Islet of Langerhans (tissue), 1 donor: Measurements from ENCODE around the gene MEGF9.

Source experiments
- FAIRE-seq: peaks from one replicate; lab custom pipeline; 2011; peaks lifted over from hg19 to GRCh38; lab: Jason Lieb, UNC

Gene MEGF9

DNA sequence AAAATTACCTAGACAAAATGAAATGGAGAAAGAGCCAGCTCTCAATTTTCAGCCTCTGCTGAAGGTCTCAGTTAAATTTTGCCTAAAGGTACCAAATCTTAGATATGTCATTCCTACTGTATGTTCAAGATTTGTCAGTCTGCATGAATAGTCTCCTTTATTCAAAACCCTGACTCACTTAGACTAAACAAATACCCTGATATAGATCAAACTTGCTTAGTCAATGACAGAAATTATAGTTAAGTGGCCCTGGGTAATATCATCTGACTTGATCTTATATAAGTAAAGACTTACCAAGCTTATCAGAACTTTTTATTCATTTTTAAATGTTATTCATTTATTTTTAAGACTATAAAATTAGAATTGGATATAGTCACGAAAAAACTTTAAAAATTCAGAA, 12.2 kb downstream of the MEGF9 start:
- peak; percentile 49 for FAIRE-seq

DNA sequence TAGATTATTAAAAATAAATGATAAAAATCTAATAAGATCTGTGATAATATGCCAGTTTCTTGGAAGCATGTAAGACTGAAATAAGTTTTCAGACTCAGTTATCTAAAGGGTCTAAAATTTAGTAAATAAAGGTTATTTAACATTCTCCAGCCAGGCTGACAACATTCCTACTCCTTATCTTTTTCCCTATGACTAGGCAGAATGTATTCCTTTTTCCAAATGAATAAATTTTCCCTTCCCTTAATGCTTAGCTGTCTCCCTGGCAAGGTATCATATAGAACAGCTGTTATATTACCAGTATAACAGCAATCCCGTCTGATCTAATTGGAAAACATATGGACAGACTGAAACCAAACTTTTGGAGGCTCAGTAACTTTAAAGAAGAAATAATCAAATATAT, 13.0 kb downstream of the MEGF9 start:
- no peak for FAIRE-seq

DNA sequence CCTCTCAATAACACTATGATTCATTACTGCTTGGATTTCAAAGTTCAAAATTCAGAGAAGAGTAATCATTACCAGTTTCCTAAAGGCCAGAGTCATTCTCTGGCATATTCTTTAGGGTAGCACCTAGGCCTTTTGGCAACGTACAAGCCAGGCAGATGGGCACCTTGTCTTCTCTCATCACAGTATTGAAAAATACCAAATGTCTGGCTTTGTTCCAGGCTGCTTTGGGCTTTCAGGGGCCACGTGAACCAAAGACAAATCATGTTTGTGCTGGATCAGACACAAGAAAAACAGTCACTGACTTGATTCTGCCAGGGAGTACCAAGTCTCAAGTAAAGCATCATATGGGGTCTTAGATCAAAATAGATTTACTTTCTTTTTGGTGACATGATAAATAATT, 15.5 kb downstream of the MEGF9 start:
- FAIRE-seq, result no peak

DNA sequence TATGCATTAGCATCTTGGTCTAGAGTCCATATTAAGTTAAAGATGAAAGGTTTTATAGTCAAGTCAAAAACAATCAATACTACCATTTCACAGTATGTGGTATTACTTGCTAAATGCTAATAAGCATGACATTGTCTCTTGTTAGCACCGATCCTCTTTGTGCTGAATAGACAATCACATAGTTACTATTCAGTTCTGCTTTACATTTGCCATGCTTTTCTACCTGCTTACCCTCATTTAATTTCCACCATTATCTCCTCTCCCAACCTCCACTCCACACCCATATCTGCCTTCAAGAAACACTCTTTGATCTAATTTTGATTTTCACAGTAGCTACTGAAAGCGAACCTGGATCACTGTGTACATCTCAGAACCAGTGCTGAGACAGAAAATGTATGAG, 16.8 kb downstream of the MEGF9 start:
- no peak for FAIRE-seq

DNA sequence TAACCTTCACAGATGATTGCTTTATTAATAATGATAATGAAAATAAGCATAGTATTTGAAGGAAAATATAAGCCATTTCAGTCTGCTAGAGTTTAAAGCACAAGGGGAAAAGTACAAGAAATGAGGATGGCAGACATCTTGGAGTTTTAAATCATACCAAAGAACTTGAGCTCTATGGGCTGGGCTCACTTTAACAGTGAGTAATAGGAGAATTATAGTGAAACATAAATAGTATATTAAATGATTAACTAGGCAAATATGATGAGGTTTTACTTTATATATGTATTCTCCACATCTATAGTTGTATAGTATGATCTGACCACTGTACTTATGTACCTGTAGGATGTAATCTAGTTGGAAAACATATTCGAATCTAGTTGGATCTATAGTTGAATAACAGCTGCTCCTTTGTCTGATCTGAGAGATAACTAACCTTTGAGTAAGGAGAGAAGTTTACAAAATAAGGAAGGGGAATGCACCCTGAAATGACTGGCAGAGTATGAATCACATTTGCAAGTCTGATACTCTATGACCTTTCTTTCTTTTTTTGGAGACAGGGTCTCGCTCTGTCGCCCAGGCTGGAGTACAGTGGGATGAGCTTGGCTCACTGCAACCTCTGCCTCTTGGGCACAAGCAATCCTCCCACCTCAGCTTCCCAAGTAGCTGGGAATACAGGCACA, 17.6 kb downstream of the MEGF9 start:
- no peak for FAIRE-seq

DNA sequence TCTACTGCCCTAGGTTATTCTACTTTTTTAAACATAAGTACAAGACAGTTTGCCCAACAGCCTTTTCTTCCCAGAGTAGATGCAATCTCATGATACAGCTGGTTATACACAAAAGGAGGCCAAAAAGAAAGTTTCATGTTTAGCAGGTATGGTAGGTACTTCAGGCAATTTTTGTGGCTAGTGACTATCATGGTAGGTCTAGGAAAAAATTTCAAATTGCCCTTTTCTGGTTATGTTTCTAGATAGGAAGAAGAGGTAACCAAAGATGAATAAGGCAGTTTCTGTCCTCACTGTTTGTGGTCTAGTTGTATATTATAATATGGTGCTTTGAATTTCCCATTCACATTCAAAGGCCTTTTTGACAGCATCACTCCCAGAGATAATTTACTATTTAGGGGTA, 19.7 kb downstream of the MEGF9 start:
- no peak for FAIRE-seq

DNA sequence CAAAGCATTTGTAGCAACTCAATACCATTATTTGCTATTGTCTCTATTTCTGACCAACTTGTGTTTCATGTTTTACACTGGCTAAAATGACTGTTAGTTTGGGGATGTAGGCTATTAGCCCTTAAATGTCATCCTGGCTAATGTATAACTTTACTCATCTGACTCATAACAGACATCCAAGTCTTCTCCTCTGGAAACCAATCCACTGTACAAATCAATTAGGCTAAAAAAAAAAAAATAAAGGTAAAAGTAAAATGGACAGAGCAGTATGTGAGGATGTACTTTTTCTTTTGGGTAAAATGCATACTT, 20.6 kb downstream of the MEGF9 start:
- FAIRE-seq, result peak; percentile 89

DNA sequence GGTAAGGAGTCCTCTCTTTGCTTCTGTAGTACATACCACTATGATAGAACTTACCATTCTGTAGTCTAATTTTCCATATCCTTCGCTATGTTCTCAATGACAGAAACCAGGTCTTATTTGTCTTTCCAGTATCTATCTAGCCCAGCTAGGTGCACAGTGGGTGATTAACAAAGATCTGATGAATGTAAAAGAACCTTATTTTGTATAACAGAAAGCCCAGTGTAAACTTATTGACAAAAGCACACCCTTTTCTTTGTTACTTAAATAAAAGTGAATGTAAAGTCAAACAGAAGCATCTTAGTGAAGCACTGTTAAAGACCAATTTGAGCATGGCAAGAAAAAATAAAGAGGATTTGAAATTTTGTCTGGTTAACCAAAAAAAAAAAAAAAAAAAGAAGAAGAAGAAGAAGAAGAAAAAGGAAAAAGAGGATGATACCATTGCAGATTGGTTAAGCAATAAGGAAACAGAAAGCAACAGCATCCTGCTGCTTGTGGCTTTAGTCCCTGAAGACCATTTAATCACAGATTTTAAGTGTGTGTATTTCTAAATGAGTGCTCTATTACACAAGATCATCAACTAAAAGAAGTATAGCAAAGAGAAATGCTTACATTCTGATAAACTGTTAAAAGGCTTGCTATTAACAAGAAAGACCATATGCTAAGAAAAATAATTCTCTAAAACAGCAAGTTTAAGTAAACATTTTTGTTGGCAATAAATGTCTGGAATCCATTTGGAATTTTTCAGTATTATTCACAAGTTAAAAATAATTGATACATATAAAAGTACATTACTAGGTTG, 21.2 kb downstream of the MEGF9 start:
- FAIRE-seq, result no peak

DNA sequence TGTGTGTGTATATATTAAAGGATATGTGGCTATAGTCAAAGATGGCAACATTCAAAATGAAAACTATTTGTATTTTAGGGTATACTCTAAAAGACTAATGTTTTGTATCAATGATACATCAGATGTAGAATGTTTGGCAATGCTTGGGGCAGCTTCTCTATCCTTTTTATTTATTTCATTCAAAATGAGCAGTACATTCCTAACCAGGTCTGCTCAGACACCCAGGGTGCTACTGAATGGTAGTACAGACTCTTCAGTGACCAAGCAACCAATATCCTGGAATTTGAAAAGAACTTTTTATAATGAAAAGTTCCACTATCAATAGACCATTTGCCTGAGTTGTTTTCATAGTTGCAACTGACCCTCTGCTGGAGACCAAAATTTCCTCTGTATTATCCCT, 23.9 kb downstream of the MEGF9 start:
- no peak for FAIRE-seq

DNA sequence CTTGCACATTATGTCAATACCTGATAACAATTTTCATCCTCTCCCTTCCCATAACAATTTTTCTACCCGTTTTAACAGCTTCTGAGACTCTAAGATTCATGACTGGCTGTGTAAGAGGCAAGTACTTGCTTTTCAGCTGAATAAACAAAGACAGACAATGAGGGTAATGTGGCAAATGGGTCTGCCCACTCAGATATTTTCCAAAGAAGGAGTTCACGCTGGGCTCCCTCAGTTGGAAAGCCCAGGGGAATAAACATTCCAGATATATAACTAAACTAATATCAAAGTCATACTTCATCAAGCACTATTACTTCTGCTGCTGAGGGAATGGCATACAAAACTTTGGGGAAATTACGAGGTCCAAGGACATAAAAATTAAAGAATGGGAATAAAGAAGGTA, 24.4 kb downstream of the MEGF9 start:
- FAIRE-seq, result peak; percentile 17

DNA sequence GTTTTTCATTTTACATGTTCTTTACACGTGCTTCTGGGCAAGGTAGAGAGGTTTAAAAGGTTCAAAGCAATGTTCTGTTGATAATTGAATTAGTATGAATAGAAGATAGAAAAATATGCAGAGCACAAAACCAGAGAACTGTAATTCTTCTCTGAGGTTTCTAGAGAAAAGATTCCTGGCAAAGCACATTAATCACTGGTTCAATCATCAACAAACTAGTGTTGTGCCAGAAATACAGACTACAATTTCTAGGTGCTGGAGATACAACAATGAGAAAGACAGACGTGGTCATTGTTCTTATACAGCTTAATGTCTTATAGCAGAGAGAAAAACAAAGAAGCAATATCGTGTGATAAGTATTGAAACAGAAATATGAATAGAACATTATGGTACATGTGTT, 25.5 kb downstream of the MEGF9 start:
- peak; percentile 17 for FAIRE-seq

DNA sequence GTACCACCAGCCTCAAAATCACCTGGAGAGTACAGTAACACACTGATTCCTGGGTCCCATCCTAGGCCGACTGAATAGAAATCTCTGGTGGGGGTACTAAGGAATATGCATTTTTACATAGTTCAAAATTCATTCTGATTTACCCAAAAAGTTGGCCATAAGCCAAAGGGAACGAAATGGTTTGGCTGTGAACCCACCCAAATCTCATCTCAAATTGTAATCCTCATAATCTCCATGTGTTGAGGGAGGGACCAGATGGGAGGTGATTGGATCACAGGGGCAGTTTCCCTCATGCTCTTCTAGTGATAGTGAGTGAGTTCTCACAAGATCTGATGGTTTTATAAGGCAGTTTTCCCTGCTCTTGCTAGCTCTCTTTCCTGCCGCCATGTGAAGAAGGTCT, 31.1 kb downstream of the MEGF9 start:
- no peak for FAIRE-seq

DNA sequence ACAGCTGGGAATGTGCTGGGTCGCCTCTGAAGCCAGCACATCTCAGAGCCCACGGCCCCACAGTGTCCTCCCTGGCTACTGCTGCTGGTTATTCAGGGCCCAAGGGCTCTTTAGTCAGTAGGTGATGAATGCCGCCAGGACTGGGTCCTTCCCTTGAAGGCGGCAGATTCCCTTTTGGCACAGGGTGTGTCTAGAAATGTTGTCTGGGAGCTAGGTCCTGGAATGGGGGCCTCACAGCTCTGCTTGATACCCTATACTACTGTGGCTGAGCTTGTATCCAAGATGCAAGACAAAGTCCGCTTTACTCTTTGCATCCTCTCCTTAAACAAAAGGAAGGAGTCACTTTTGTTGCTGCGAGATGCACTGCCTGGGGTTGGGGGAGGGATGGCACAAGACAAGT, 33.1 kb downstream of the MEGF9 start:
- no peak for FAIRE-seq

DNA sequence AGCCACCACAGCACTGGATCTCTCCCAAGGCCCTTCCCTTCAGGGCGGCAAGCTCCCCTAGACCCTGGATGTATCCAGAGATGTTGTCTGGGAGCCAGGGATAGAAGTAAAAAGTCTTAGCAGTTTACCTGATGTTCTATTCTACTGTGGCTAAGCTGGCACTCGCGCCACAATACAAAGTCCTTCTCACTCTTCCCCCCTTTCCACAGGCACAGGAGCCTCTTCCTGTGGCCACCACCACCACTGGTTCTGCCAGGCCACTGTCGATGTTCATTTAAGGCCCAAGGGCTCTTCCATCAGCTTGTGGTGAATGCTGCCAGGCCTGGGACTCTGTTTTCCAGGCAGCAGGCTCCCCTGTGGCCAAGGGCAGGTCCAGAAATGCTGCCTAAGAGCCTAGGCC, 33.7 kb downstream of the MEGF9 start:
- FAIRE-seq, result no peak

DNA sequence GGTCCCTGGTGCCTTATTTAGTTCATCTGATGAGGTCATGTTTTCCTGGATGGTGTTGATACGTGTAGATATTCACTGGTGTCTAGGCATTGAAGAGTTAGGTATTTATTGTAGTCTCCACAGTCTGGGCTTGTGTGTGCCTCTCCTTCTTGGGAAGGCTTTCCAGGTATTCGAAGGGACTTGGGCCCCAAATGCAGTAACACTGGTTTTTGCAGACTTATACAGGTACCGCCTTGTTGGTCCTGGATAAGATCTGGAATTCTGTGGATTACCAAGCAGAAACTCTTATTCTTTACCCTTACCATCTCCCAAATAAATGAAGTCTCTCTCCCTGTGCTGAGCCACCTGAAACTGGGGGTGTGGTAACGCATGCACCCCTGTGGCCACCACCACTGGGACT, 34.1 kb downstream of the MEGF9 start:
- FAIRE-seq, result no peak

DNA sequence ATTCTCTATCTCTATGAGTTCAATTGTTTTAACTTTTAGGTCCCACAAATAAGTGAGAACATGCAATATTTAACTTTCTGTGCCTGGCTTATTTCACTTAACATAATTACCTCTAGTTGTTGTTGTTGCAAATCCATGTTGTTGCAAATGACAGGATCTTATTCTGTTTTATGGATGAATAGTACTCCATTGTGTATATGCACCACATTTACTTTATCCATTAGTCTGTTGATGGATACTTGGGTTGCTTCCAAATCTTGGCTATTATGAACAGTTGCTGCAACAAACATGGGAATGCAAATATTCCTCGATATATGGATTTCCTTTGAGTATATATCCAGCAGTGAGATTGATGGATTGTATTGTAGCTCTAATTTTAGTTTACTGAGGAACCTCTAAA, 36.3 kb downstream of the MEGF9 start:
- no peak for FAIRE-seq

DNA sequence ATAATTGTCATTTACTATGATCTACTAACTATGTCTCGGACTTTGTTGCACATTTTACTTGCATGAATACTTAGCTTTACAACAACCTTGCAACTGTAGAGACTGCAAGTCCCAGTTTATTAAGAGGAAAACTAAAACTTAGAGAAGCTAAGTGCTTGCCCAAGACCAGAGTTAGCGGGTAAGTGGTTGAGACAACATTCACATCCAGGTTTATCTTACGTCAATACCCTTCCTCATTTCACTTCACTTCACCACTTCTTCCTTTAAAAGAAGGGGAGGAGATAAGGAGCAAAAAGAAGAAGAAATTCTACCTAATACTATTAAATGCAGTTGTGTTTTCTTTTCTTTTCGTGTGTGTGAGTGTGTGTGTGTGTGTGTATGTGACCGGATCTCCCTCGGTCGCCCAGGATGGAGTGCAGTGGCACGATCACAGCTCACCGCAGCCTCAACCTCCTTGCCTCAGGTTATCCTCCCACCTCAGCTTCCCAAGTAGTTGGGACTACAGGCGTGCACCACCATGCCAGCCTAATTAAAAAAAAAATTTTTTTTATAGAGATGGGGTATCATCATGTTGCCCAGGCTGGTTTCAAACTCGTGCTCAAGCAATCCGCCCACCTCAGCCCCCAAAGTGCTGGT, 37.4 kb downstream of the MEGF9 start:
- FAIRE-seq, result no peak

DNA sequence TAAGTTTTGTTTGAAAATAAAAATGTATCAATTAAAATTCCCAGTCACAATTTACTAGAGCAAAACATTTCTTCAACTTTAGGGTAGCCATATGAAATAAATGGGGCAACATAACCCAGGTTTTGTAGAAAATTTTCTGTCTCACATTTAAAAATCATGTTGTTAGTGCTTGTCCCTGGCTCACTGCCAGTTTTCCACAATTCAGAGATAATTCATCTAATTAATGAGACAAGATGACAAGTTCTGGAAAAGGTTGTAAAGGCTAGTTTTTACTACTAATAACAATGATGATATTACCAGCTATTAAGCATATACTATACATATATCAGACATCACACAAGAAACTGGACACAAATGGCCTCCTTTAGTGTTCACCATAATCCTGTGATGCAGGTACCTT, 45.9 kb downstream of the MEGF9 start:
- peak; percentile 89 for FAIRE-seq

DNA sequence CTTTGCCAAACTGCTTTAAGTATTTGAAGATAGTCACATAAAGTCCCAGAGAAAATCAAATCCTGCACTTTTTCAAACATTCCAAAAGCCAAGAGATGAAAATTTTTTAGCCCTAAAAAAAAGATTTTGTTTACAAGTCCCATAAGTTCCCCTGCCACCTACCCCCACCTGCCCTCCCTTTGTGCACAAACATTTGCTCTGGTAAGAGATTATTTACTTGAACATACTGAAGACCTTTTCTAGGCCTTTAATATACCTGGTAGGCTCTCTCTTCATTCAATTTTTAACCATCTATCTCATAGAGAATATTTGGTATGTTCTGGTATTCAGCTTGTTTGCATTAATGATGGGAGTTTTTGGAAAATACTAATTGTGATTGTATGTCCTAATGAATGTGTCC, 50.3 kb downstream of the MEGF9 start:
- no peak for FAIRE-seq

DNA sequence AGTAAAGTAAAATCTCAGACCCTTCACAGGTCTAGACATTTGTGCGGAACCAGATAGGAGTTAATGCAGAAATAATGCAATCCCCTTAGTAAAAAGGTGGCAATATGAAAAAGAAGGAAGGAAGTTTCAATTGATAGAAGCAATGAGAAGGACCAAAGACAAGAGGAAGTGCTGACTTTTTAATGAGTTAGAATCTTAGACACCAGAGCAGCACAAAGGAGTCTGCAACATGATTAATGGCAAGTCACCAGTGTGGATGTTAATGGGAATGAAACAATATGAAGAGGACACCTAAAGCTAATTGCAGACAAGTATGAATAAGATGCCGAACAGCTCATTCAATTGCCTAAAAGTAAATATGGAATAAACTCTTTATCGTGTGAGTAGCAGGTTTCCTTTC, 50.9 kb downstream of the MEGF9 start:
- FAIRE-seq, result no peak

DNA sequence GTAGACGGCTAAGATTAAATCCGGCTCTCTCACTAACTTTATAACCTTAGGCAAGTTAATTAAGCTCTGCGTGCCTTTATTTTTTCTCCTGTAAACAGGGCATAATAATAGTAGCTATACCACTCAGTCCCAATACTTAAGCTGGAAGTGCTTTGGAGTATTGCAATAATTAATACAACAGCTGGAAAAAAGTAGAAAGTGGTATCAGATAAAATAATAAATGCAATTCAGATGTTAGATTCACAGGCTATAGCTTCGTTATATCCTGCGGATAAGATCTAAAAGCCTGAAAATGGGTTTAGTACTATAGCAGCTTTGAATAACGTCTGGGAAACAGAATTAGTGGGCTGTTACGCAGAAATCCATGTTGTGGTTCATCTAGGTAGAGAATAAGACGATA, 51.8 kb downstream of the MEGF9 start:
- no peak for FAIRE-seq

DNA sequence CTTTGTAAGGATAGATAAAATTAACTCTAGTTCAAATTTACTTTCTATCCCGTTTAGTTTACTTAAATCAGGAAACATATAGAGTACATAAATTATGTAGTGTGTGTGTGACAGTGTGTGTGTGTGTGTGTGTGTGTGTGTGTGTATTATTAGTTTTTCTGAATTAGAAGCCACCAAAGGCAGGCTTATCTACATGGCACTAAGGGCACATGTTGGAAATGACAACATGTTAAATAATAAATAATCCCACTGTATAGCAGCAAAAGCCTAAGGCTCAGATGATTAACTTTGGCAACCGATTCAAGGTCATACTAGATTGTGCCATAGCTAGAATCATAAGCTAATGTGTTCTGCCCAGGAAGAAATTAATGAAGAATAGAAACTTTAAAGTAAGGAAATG, 54.6 kb downstream of the MEGF9 start:
- no peak for FAIRE-seq

DNA sequence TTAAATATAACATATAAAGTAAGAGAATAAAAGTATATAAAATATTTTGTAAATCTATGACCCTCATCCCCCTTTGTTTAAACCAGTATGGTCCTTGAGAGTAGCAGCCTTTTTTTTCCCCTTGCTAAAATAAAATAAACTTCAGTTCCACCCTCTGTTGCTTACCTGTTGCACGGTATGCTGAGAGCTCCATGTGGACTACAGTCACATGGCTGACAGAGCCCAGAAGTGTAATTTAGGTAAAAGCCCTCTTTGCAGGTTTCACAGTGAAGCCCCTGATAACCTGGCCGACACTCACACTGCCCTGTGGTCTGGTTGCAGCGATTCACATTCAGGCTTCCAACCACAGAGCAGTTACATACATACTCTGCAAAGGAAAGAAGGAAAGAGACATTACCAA, 55.1 kb downstream of the MEGF9 start:
- FAIRE-seq, result no peak
